RPMI7951 (cell line): ENCODE data around the gene AGTRAP. TPM values are rescaled to one million over a fixed set of nuclear protein-coding genes. Genes with fewer than 3 reads are reported as not detected.

ENCODE experiments used
- DNase-seq: peaks from one replicate; pipeline ENCODE4 v3.0.0-alpha.2; 2012; ENCODE audit warnings: low read depth
- total RNA-seq: library from RNA; depleted of rRNA; stranded (reverse); fragments of >200 nt; shearing (Covaris generic); gene quantifications from 2 replicates; pipeline ENCODE4 v1.2.3, GENCODE V29; 2014

AGTRAP gene
- total RNA-seq, 1 experiment from 2014 or later: 53.5 TPM

GRCh38 chr1:11761285-11761684 lies 25.3 kb downstream of the AGTRAP start:
- DNase-seq: no peak

GRCh38 chr1:11761988-11762406 lies 26.1 kb downstream of the AGTRAP start, which contains the start of gene C1orf167:
C1orf167 (plus strand) TSS chr1:11762193; CDS start chr1:11764401, 2,208 bp downstream.
- no peak for DNase-seq

- no peak for DNase-seq
These were observed 28.2 kb downstream of the AGTRAP start for GRCh38 chr1:11764115-11764514.

DNA sequence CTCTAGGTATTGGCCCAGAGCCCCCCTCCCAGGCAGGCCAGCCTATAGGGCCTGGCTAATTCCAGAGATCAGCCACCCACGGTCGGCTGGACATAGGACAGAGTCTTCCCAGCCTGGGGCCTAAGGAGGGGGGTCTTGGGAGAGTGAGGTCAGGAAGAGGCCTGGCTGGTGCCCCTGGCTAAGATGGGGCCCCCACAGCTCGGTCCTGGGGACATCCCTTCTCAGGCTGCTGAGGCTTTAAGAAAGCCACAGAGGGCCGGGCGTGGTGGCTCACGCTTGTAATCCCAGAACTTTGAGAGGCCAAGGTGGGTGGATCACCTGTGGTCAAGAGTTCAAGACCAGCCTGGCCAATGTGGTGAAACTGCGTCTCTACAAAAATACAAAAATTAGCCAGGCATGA lies 28.6 kb downstream of the AGTRAP start:
- DNase-seq: no peak

- no peak for DNase-seq
These were observed 29.9 kb downstream of the AGTRAP start for GRCh38 chr1:11765661-11766428.

- DNase-seq: no peak
These were observed 30.5 kb downstream of the AGTRAP start for GRCh38 chr1:11766429-11766776.

DNA sequence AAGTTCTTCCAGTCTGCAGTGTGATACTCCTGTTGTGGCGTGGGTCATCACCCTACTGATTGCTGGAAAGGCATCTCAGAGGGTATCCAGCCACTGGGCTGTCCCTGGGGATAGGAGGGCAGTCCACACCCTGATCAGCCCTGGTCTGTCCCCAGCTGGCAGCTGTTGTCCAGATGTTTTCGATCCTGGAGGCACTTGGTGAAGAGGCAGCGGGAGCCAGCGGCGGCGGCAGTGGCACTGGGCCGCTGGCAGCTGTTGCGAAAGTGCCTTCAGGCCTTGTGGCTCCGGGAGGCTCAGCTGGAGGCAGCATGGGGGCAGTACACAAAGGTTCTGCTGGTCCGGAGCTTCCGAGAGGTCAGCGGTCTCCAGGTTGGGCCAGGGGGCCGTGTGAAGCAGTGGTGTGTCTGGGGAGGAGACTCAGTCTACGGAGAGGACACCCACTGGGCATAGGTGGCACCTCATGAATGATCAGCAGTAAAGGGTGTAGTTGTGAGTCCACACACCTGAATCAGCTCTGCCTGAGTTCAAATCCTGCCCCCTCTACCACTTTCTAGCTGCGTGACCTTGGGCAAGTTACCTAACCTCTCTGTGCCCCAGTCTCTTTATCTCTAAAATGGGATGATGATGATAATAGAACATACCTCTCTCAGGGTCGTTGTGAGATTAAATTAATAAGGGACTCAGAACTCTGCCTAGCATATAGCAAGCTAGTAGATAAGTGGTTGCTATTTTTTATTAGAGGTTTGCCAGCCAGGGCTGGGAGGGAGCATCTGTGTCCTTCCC lies 32.2 kb downstream of the AGTRAP start:
- DNase-seq: peak; percentile 59

DNA sequence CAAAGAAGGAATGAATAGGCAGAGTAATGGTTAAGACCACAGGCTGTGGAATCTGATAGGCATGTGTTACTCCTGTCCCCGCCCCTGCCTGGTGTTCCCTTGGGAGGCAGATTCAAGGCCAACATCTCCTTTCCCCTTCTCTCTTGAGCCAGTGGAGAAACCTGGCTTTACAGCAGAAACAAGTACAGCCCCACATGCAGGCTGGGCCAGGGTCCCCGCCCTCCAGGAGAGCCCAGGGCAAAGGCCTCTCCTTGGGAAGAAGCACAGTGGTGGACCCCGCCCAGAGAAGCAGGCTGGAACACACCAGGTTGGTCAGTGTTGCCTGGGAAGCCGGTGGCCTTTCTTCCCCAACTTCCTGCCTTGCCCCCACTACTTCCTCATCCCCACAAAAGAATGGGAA lies 32.9 kb downstream of the AGTRAP start:
- DNase-seq: no peak

- no peak for DNase-seq
These were observed 33.3 kb downstream of the AGTRAP start for GRCh38 chr1:11769274-11769673.

DNA sequence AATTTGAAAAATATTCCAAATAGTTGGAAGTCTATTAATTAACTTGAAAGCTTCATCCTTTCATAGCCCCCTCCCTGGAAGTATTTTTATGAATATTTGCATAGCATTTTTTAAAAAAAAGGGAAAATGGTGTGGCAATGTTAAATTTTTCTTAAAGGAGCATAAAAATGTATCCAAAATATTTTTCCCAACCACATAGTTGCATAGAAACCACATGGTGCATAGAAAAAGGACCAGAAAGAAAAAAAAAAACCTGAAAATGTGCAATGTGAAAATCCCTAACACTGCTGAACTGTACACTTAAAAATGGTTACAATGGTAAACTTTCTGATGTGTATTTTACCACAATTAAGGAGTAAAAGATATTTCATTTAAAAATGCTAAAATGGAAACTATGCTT lies 34.1 kb downstream of the AGTRAP start:
- no peak for DNase-seq

DNA sequence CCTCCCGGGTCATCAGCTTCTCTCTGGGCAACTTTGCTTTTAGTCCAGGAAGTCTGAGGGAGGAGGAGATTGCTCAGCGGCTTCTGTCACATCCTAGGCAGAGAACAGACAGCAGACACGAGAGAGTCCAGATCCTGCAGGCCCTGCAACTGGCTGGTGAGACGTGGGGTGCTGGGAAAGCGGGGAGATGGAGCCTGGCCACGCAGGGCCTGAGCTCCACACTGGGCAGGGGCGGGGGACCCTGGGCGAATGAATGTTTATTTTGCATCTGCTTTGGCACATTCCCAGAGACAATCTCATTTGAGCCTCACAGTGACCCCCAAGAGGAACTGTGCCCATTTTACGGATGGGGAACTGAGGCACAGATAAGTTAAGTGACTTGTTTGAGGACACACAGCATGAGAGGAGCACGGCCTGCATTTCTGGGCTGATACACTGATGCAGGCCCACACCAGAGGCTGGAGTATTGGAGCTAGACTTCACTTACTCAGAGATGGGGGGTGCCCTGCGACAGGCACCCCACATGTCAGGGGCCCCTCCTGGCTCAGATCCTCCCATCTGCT lies 35.6 kb downstream of the AGTRAP start:
- no peak for DNase-seq

GRCh38 chr1:11772458-11772857 lies 36.5 kb downstream of the AGTRAP start:
- DNase-seq: peak; percentile 14

GRCh38 chr1:11774753-11775152 lies 38.8 kb downstream of the AGTRAP start:
- DNase-seq: no peak

- no peak for DNase-seq
These were observed 41.9 kb downstream of the AGTRAP start for GRCh38 chr1:11777658-11778322.

DNA sequence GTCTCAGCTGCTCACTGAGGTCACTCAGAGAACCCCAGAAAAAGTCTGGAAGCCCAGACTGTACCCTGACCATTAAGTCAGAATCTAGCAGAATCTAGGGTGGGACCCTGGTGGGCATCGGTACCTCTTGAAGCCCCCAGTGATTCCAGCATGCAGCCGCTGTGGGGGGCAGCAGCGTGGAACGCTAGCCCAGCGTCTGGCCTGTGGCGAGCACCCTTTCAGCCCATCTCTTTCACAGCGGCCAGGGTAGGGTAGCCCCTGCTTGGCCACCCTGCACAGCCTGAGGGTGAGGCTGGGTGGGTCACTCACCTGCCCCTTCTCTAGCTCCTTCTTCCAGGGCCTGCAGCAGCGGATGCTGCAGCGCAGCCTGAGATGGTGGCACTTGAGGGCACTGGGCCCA lies 42.4 kb downstream of the AGTRAP start:
- DNase-seq: no peak

DNA sequence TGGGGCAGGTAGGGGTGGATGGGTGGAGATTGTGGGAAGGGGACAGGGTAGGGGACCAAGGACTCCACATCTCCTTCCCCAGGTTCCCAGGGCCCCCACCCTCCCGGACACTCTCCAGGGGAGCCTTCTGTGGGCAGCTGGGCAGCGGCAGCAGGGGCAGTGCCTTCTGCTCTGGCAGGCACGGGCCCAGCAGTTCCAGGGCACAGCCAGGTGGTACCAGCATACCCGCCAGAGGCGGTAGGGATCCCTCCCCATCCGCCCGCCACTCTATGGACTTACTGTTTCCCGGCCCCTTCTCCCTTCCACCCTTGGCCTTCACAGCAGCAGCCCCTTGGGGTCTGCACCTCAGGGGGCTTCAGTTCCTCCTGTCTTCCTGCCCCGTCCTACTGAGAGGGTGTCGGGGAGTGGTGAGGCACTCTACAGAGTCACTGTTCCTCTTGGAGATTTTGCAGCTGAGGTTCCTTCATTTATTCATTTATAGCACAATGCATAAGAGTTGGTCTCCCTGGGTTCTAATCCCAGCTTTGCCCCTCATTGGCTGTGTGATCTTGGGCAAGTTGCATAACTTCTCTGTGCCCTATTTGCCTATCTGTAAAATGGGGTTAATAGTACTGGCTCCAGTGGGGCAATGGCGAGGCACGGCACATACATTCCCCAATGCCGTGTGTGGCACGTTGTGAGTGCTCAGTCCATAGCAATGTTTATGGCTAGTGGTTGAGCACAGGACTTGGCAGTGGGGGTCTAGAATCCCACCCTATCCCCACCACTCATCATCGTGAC lies 43.1 kb downstream of the AGTRAP start:
- no peak for DNase-seq

DNA sequence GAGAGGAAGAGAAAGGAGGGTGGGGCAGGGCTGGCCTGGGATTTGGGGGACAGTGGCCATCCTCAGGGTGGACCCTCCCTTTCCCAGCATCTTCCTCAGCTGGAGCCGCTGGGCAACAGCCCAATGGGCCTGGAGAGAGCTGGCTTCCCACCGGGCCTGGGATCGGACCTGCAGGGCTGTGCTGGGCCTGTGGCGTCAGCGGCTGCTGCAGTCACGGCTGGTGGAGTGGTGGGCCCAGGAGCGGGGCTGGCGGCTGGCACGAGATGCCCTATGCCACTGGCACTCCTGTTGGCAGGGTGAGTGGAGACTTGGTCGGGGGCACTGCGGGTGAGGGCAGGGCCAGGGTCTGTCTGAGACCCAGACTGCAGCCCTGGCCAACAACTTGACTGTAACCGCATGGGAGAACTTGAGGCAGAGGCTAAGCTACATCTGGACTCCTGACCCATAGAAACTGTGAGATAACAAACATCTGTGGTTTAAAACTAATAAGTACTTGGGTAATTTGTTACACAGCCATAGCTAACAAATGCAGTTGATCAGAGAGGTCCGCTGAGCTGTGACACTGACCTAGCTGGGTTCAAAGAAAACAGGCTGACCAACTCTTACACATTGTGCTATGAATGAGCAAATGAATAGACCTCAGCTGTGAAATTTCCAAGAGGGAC lies 43.9 kb downstream of the AGTRAP start:
- no peak for DNase-seq

GRCh38 chr1:11780380-11781147 lies 44.6 kb downstream of the AGTRAP start:
- no peak for DNase-seq

- DNase-seq: no peak
These were observed 45.4 kb downstream of the AGTRAP start for GRCh38 chr1:11781297-11781696.

GRCh38 chr1:11782127-11782708 lies 46.3 kb downstream of the AGTRAP start:
- DNase-seq: no peak
